Measurements from ENCODE around the gene CRB2.

Gene CRB2

GRCh38 chr9:123419091-123419490 is 63.1 kb downstream of the CRB2 start:
- Mint-ChIP-seq H3K36me3 (ENCODE audit: insufficient read depth) (peaks cover 6% of the 10 kb centered on the region), H3K4me1 (ENCODE audit: low read depth in 2 of 2) (no peaks in the 10 kb centered on the region), H3K9me3 (no peaks in the 10 kb centered on the region), H3K27ac (no peak overlapping the region), H3K27me3 (no peaks in the 10 kb centered on the region), H3K4me3 (no peak overlapping the region)
- ATAC-seq (replicated peaks), result no peak
- DNase-seq, result no peak

- Mint-ChIP-seq H3K36me3 (ENCODE audit: insufficient read depth) (peaks cover 3% of the 10 kb centered on the region), H3K4me3 (no peak overlapping the region), H3K27me3 (no peaks in the 10 kb centered on the region), H3K4me1 (ENCODE audit: low read depth in 2 of 2) (no peaks in the 10 kb centered on the region), H3K27ac (no peak overlapping the region), H3K9me3 (no peaks in the 10 kb centered on the region)
- DNase-seq, result no peak
- no peak for ATAC-seq (replicated peaks)
Observed at GRCh38 chr9:123419721-123420591, 64.0 kb downstream of the CRB2 start.

DNA sequence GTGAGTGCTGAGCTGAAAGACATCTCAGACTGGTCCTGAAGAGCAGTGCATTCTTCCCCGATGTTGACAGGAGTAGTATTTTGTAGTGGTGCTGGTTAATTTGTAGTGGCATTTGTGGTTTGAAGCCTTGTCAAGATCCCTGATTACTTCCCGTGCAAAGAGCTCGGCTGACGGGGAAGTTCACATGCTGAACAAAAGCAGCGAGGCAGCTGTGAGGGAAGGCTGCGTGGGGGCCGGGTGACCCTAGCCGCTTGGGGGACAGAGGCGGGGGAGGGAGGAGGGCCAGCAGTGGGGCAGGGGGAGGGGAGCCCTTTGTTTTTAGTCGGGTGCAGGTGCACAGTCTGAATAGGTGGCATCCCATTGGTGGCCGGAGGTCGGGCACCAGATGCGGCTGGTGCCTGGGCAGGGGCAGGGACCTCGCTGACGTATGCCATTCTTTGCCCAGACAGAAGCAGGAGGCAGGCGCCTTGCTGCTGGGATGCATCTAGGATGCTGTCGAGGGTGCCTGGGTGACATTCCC is 64.7 kb downstream of the CRB2 start:
- Mint-ChIP-seq H3K4me1 (ENCODE audit: low read depth in 2 of 2) (no peaks in the 10 kb centered on the region), H3K36me3 (ENCODE audit: insufficient read depth) (peaks cover 5% of the 10 kb centered on the region), H3K9me3 (no peaks in the 10 kb centered on the region), H3K27ac (no peak overlapping the region), H3K27me3 (no peaks in the 10 kb centered on the region), H3K4me3 (no peak overlapping the region)
- ATAC-seq (replicated peaks), result no peak
- no peak for DNase-seq

DNA sequence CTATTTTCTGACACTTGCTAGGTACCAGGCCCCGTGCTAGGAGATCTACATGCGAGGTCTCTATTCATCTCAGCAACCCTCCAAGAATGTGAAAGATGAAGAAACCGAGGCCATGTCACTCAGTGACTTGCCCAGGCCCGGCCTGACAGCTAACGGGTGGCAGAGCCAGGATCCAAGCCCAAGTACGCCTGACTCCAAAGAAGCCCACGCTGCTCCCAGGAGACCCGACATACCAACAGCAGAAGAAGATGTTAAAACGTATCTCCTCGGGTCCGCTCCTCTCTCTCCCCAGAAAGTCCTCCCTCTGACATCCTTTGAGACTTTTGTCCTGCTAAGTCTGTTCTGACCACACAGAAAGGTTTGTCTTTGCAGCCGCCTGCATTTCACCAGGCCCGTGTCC is 65.2 kb downstream of the CRB2 start:
- DNase-seq (no peak), ATAC-seq (replicated peaks) (no peak)

DNA sequence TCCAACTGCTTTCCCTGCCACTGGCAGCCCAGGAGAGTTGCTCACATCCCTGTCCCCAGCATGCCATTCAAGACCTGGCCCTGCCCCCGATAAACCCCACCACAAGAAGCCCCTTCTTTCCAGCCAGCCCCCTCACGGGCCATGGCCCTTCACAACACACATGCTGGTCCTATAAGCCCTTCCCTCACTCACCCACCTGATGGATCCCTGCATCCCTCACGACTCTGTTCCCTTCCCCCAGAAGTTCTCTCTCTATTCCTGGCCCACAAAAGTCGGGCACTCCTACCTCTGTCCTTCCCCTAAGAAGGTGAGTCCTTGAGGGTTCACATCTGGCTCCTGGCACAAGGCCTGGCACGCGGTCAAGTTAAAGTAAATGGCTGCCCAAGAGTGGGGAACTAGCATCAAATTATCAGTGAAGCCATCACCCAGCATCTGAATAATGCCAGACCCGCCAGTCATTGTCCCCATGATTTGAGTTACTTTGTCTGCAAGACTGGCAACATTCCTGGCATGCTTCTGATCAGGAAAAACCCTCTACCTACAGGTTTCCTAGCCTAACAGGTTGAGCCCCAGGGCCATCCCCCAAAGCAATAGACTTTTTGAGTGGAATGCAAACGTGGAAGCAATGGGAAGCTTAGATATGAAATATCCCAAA is 65.9 kb downstream of the CRB2 start:
- Mint-ChIP-seq H3K27ac (no peak overlapping the region), H3K4me1 (ENCODE audit: low read depth in 2 of 2) (no peaks in the 10 kb centered on the region), H3K4me3 (no peak overlapping the region), H3K27me3 (no peaks in the 10 kb centered on the region), H3K9me3 (no peaks in the 10 kb centered on the region), H3K36me3 (ENCODE audit: insufficient read depth) (peaks cover 6% of the 10 kb centered on the region)
- ATAC-seq (replicated peaks) (no peak), DNase-seq (no peak)

More for the DNA sequence above, 65.2 kb downstream of the CRB2 start:
- Mint-ChIP-seq H3K27me3 (no peaks in the 10 kb centered on the region), H3K4me3 (no peak overlapping the region), H3K27ac (no peak overlapping the region), H3K4me1 (ENCODE audit: low read depth in 2 of 2) (no peaks in the 10 kb centered on the region), H3K9me3 (no peaks in the 10 kb centered on the region), H3K36me3 (ENCODE audit: insufficient read depth) (peaks cover 6% of the 10 kb centered on the region)

- ATAC-seq (replicated peaks), result no peak
Observed at GRCh38 chr9:123422635-123423310, 66.8 kb downstream of the CRB2 start.

DNA sequence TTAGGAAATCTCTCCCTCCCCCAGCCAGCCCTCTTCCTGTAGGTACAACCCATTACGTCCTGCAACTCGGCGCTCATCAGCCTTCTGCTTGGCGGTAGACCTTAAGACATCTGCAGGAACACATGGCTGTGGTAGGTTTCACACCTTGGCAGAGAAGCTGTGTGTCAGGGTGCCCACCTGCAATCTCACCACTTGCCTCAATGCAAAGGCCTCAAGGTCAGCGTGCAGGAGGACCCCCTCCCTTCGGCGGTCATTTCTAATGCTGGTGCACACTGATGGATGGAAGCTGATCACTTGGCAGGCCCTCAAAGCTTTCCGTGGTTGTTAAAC is 67.3 kb downstream of the CRB2 start:
- H3K4me1 Mint-ChIP-seq (ENCODE audit: low read depth in 2 of 2), result no peaks in the 10 kb centered on the region
- H3K9me3 Mint-ChIP-seq, result no peaks in the 10 kb centered on the region

More at GRCh38 chr9:123422635-123423310, 66.8 kb downstream of the CRB2 start:
- H3K36me3 Mint-ChIP-seq (ENCODE audit: insufficient read depth), result peaks cover 6% of the 10 kb centered on the region
- no peak for DNase-seq
- no peaks in the 10 kb centered on the region for H3K9me3 Mint-ChIP-seq
- H3K27ac Mint-ChIP-seq, result no peak overlapping the region
- H3K4me1 Mint-ChIP-seq (ENCODE audit: low read depth in 2 of 2), result no peaks in the 10 kb centered on the region
- H3K4me3 Mint-ChIP-seq, result no peak overlapping the region
- no peaks in the 10 kb centered on the region for H3K27me3 Mint-ChIP-seq

DNA sequence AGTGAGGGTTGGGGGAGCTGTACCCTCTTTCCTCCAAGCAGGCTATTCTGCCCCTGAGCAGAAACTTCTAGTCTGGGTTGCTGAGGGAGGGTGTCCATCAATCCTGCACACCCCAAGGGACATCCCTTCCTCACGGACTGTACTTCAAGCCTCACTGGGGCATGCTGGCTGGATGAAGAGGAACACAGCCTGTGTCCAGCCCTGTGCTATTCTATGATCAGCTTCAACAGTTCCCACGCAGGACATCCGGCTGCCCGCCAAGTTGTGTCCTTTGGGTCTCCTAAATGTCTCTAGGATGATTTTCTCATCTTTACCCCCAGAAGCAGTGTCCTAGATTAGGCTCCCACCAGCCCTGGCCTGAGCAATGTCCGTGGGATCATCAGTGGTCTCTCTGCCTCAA is 68.1 kb downstream of the CRB2 start:
- Mint-ChIP-seq H3K27ac (no peak overlapping the region), H3K4me3 (no peak overlapping the region), H3K36me3 (ENCODE audit: insufficient read depth) (peaks cover 6% of the 10 kb centered on the region), H3K27me3 (no peaks in the 10 kb centered on the region), H3K4me1 (ENCODE audit: low read depth in 2 of 2) (no peaks in the 10 kb centered on the region), H3K9me3 (no peaks in the 10 kb centered on the region)
- no peak for ATAC-seq (replicated peaks)
- DNase-seq, result no peak

More for the DNA sequence above, 67.3 kb downstream of the CRB2 start:
- Mint-ChIP-seq H3K36me3 (ENCODE audit: insufficient read depth) (peaks cover 6% of the 10 kb centered on the region), H3K4me3 (no peak overlapping the region), H3K27ac (no peak overlapping the region), H3K27me3 (no peaks in the 10 kb centered on the region)
- DNase-seq (no peak), ATAC-seq (replicated peaks) (no peak)

- Mint-ChIP-seq H3K4me1 (ENCODE audit: low read depth in 2 of 2) (no peaks in the 10 kb centered on the region), H3K9me3 (no peaks in the 10 kb centered on the region), H3K36me3 (ENCODE audit: insufficient read depth) (peaks cover 6% of the 10 kb centered on the region), H3K27ac (no peak overlapping the region), H3K4me3 (no peak overlapping the region), H3K27me3 (no peaks in the 10 kb centered on the region)
- ATAC-seq (replicated peaks), result no peak
- DNase-seq, result no peak
Observed at GRCh38 chr9:123424552-123425225, 68.7 kb downstream of the CRB2 start.

- no peak for DNase-seq
- Mint-ChIP-seq H3K27me3 (no peaks in the 10 kb centered on the region), H3K27ac (no peak overlapping the region), H3K36me3 (ENCODE audit: insufficient read depth) (peaks cover 5% of the 10 kb centered on the region), H3K4me1 (ENCODE audit: low read depth in 2 of 2) (no peaks in the 10 kb centered on the region), H3K4me3 (no peak overlapping the region), H3K9me3 (peaks cover under 1 to 3% of the 10 kb centered on the region in 2 donors)
- no peak for ATAC-seq (replicated peaks)
Observed at GRCh38 chr9:123425261-123425821, 69.3 kb downstream of the CRB2 start.

- Mint-ChIP-seq H3K27ac (peak overlapping the region in 1 of 2 donors; percentile 45), H3K4me3 (no peak overlapping the region), H3K27me3 (no peaks in the 10 kb centered on the region), H3K36me3 (ENCODE audit: insufficient read depth) (peaks cover 3% of the 10 kb centered on the region), H3K4me1 (ENCODE audit: low read depth in 2 of 2) (no peaks in the 10 kb centered on the region), H3K9me3 (peaks cover 2 to 6% of the 10 kb centered on the region in 2 donors)
- ATAC-seq (replicated peaks), result no peak
- no peak for DNase-seq
Observed at GRCh38 chr9:123425836-123426365, 69.9 kb downstream of the CRB2 start.

GRCh38 chr9:123426406-123426805 is 70.4 kb downstream of the CRB2 start:
- DNase-seq (no peak), ATAC-seq (replicated peaks) (no peak)
- H3K4me1 Mint-ChIP-seq (ENCODE audit: low read depth in 2 of 2), result no peaks in the 10 kb centered on the region
- peaks cover 2 to 6% of the 10 kb centered on the region in 2 donors for H3K9me3 Mint-ChIP-seq
- H3K4me3 Mint-ChIP-seq, result no peak overlapping the region
- no peaks in the 10 kb centered on the region for H3K27me3 Mint-ChIP-seq
- H3K36me3 Mint-ChIP-seq (ENCODE audit: insufficient read depth), result peaks cover 3% of the 10 kb centered on the region
- H3K27ac Mint-ChIP-seq, result peak overlapping the region in 1 of 2 donors; percentile 45
